AG04449 (cell line): ENCODE data around the gene NHS.

Source experiments
- CTCF ChIA-PET: fragments of 350-600 bp; formaldehyde crosslinking; extraction: SDS; loops from one replicate; lab custom pipeline; 2021; ENCODE audit warnings: antibody characterized with exemption; lab: Yijun Ruan, JAX
- POLR2A ChIA-PET: fragments of 400-600, 350-600 bp; formaldehyde crosslinking; extraction: SDS; loops from one replicate; lab custom pipeline; 2020; ENCODE audit warnings: antibody characterized with exemption, inconsistent platforms; lab: Yijun Ruan, JAX
- DNase-seq: peaks from one replicate; pipeline ENCODE4 v3.0.0-alpha.2; 2010; ENCODE audit warnings: low read depth, low spot score
- H3K4me3 ChIP-seq: 2 replicates; pipeline ENCODE4 v1.5.1; 2011; ENCODE audit warnings: low read depth, mild to moderate bottlenecking, control low read depth, low read length
- TF ChIP-seq, protein P1 (sequence below): IDR thresholded peaks from one replicate; pipeline ENCODE4 v1.5.1; 2011; ENCODE audit warnings: mild to moderate bottlenecking, moderate library complexity, low read length, control low read depth, inconsistent platforms; ENCODE audit not compliant: insufficient read depth; ENCODE audit errors: missing control alignments

The NHS gene

DNA sequence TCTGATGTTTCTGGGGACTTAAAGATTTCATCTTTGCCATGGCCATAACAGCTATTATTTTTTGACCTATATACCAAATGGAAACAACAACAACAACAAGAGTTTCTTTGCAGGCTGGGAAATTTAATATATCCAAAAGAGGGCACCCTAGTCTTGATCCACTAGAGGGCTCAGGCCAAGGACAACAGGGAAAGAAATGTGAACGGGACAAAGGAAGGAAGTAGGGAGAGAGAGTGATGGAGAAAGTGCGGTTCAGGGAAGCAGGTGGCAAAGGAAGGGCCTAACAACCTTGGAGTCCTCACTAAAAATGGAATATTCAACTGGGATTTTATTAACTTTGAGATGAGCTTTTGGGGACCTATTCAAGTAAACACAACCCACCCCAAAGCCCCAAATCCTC, 294.5 kb downstream of the NHS start:
- ChIA-PET CTCF (no interaction called here), POLR2A (no interaction called here)

DNA sequence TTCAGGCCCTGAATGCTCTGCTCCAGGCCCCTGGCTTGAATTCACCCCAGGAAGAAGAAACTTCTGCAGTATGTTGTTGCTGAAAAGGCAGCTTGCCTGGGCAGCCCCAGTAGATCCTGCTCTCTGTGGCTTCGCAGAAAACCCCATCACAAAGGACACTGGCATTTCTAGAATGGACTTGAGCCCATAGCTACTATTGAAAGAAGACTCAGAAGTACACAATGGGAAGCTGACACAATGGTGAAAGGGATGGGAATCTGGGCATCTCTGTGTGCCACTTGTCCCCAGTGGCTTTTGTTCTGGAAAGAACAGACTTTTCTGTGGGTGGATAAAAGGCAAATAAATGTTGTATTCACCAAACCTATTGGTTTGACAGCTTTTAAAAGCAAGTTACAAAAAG, 294.9 kb downstream of the NHS start:
- POLR2A ChIA-PET = no interaction called here
- TF ChIP-seq, protein P1, sequence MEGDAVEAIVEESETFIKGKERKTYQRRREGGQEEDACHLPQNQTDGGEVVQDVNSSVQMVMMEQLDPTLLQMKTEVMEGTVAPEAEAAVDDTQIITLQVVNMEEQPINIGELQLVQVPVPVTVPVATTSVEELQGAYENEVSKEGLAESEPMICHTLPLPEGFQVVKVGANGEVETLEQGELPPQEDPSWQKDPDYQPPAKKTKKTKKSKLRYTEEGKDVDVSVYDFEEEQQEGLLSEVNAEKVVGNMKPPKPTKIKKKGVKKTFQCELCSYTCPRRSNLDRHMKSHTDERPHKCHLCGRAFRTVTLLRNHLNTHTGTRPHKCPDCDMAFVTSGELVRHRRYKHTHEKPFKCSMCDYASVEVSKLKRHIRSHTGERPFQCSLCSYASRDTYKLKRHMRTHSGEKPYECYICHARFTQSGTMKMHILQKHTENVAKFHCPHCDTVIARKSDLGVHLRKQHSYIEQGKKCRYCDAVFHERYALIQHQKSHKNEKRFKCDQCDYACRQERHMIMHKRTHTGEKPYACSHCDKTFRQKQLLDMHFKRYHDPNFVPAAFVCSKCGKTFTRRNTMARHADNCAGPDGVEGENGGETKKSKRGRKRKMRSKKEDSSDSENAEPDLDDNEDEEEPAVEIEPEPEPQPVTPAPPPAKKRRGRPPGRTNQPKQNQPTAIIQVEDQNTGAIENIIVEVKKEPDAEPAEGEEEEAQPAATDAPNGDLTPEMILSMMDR = no peak
- CTCF ChIA-PET = no interaction called here
- no peak for DNase-seq
- H3K4me3 ChIP-seq = no peak overlapping the region

More for the DNA sequence above, 294.5 kb downstream of the NHS start:
- TF ChIP-seq, protein P1 = no peak
- DNase-seq = no peak
- no peak overlapping the region for H3K4me3 ChIP-seq

DNA sequence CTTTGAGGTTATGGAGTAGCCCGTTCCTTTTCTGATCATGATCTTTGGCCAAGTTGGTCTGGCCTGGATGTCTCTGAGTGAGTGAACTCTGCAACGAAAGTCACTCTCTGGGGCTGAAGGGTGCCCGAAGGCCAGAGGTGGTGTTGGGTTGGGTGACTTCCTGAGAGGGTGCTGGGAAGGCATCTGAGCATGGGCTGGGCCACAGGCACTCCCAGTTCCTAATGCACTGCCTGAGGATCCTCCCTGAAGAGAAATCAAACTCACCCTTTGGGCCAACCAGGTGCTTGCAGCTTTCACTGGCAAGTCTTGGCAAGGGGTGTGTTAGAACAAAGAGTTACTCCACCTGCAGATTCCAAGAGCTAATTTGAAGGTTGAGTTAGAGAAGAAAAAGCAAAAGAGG, 295.9 kb downstream of the NHS start:
- ChIA-PET POLR2A (no interaction called here), CTCF (no interaction called here)
- TF ChIP-seq, protein P1 = no peak
- DNase-seq = no peak
- H3K4me3 ChIP-seq = no peak overlapping the region

DNA sequence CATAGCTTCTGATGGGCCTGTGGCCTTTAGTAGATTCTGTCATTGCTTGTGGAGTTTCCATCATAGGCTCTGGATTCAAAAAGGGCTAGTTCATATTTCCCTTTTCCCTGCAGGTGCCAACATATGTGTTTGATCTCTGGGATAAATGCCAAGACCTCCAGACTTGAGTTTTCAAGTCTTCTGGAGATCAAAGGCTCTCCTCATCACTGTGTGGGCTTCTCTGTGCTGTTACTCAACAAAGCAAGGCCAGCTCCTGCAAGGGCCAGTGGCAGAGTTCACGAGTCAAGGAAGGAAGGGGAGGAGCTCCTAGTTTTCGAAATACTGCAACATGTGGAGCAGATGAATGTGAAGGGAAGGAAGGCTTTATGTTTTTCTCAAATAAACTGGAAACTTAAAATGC, 299.6 kb downstream of the NHS start:
- no peak overlapping the region for H3K4me3 ChIP-seq
- ChIA-PET CTCF (no interaction called here), POLR2A (no interaction called here)
- DNase-seq = no peak
- TF ChIP-seq, protein P1 = no peak

DNA sequence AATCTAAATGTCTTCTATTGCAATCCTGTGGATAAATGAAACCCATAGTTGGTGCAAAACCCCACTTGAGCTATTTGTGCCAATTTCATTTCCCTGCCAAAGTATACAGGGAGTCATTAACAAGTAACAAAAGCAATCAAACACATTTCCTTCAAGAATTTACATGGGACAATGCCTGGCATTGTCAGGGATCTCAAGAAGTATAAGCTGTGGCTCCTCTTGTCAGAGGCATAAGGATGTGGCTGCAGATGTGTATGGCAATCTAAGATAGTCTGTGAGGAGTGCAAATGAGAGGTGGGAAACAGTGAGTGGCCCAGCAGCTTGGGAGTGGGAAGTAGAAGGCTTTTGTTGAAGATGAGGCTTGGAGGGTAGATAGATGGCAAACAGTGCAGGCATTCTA, 304.3 kb downstream of the NHS start:
- H3K4me3 ChIP-seq = no peak overlapping the region
- TF ChIP-seq, protein P1 = no peak
- ChIA-PET POLR2A (no interaction called here), CTCF (no interaction called here)
- no peak for DNase-seq

DNA sequence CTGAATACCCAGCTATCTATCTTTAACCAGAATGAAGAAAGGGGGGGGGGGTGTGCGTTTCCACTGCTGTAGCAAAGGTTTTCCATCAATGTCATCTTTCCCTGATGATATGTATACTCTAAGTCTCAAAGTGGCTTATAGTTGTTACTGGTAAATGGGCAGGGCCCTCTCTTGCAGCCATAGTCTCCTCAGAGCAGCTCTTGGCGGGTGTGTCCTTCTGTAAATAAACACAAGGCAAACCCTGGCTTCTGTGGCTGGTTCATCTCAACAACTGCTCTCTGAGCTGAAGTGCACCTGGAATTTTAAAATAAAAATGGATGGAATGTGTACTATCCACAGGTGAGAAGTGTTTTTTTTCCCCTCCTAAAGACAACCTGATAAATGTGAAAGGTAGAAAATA, 304.8 kb downstream of the NHS start:
- POLR2A ChIA-PET = no interaction called here
- CTCF ChIA-PET = no interaction called here
- TF ChIP-seq, protein P1 = no peak
- DNase-seq = no peak
- no peak overlapping the region for H3K4me3 ChIP-seq
